ENCODE results near the gene AMIGO3.

DNA sequence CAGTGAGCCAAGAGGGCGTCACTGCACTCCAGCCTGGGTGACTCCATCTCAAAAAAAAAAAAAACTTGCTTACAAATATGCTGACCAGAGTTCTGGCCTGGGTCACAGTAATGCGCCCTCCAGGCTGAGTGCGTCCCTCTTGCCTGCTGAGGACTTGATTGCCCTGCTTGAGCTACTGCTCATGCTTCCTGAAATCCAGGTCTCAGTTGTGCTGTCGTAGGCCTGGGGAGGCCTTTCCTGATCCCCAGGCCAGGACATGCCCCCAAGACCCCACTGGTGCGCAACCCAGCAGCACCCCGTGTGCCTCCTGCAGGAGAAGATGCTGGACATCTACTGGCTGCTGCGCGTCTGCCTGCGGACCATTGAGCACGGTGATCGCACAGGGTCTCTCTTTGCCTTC lies 7.3 kb downstream of the AMIGO3 start:
- TF ChIP-seq CTCF (IDR thresholded peaks at IDR 0.05; ENCODE audit: borderline replicate concordance, extremely low read depth, low read length, poor library complexity, severe bottlenecking) (no peak), EZH2 (IDR thresholded peaks at IDR 0.05; ENCODE audit: borderline replicate concordance, low read depth, low read length, severe bottlenecking) (no peak)
